Osteocyte (in vitro differentiated cells): ENCODE results near the gene RAPGEF5. TPM values are rescaled to one million over a fixed set of nuclear protein-coding genes. Genes with fewer than 3 reads are reported as not detected.

Experiments
- DNase-seq: peaks from one replicate; pipeline ENCODE4 v3.0.0; 2021; ENCODE audit warnings: mixed read lengths; ENCODE audit not compliant: unreplicated experiment; ENCODE audit errors: extremely low spot score
- H3K27ac Mint-ChIP-seq: one replicate; pipeline ENCODE4 v1.8.0; 2021; ENCODE audit warnings: mild to moderate bottlenecking, mixed read lengths; ENCODE audit not compliant: unreplicated experiment
- H3K27me3 Mint-ChIP-seq: one replicate; pipeline ENCODE4 v1.8.0; 2021; ENCODE audit warnings: mixed read lengths; ENCODE audit not compliant: unreplicated experiment
- H3K36me3 Mint-ChIP-seq: one replicate; pipeline ENCODE4 v1.8.0; 2021; ENCODE audit warnings: mixed read lengths; ENCODE audit not compliant: unreplicated experiment
- H3K4me1 Mint-ChIP-seq: one replicate; pipeline ENCODE4 v1.8.0; 2021; ENCODE audit warnings: mixed read lengths; ENCODE audit not compliant: unreplicated experiment
- H3K4me3 Mint-ChIP-seq: one replicate; pipeline ENCODE4 v1.8.0; 2021; ENCODE audit warnings: mild to moderate bottlenecking, moderate library complexity, mixed read lengths; ENCODE audit not compliant: unreplicated experiment
- H3K9me3 Mint-ChIP-seq: one replicate; pipeline ENCODE4 v1.8.0; 2021; ENCODE audit warnings: mixed read lengths; ENCODE audit not compliant: unreplicated experiment
- total RNA-seq: library from RNA; stranded (reverse); gene quantifications from 2 replicates; pipeline ENCODE4 v1.2.1, GENCODE V29; 2021
- TF ChIP-seq, protein P1 (sequence below): fragments of 200-600 bp; sonication (generic); IDR thresholded peaks from 2 replicates; pipeline ENCODE4 v1.5.0; 2021; ENCODE audit warnings: antibody characterized with exemption, mild to moderate bottlenecking, moderate library complexity

The RAPGEF5 gene
- total RNA-seq, 1 donor from 2014 or later: 0.27 TPM

DNA sequence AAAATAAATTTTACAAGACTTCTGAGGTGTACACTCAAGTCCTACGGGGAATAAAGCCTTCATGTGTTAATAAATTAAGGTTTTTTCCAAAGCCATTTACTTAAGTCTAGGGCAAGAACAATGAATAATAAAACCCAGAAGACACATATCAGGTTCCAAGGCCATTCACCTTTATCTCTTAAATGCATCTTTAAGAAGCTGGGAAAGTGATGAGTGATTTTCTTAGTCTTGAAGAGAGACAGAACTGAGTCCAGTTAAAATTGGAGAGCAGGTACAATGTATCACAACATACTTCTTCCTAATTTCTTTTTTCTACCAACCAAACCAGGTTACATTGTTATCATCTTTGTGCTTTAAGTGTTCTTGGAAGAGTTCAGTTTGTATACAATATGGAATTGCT lies 189.5 kb downstream of the RAPGEF5 start:
- Mint-ChIP-seq H3K4me3 (no peak overlapping the region), H3K27me3 (no peaks in the 10 kb centered on the region), H3K36me3 (no peaks in the 10 kb centered on the region), H3K9me3 (no peaks in the 10 kb centered on the region), H3K4me1 (no peaks in the 10 kb centered on the region), H3K27ac (no peak overlapping the region)
- TF ChIP-seq, protein P1, sequence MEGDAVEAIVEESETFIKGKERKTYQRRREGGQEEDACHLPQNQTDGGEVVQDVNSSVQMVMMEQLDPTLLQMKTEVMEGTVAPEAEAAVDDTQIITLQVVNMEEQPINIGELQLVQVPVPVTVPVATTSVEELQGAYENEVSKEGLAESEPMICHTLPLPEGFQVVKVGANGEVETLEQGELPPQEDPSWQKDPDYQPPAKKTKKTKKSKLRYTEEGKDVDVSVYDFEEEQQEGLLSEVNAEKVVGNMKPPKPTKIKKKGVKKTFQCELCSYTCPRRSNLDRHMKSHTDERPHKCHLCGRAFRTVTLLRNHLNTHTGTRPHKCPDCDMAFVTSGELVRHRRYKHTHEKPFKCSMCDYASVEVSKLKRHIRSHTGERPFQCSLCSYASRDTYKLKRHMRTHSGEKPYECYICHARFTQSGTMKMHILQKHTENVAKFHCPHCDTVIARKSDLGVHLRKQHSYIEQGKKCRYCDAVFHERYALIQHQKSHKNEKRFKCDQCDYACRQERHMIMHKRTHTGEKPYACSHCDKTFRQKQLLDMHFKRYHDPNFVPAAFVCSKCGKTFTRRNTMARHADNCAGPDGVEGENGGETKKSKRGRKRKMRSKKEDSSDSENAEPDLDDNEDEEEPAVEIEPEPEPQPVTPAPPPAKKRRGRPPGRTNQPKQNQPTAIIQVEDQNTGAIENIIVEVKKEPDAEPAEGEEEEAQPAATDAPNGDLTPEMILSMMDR: no peak
- DNase-seq: no peak

DNA sequence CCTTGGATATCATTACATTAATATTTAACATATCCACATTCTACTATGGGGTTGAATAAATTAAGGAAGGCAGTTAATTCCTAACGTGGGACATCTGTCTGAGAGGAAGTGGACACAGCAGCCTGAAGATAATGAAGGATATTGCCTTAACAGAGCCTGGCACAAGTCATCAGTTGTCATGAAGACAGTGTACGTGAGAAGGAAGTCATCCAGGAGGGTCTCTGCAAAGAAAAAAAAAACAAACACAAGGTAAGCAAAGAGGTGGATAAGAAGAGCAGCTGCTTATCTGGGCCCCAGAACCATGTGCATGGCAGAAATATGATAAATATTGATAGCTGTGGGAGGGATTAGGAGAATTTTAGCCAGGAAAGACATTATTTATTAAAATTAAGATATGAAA lies 190.0 kb downstream of the RAPGEF5 start:
- H3K4me3 Mint-ChIP-seq: no peak overlapping the region
- H3K27ac Mint-ChIP-seq: no peak overlapping the region
- DNase-seq: no peak
- H3K9me3 Mint-ChIP-seq: no peaks in the 10 kb centered on the region
- no peaks in the 10 kb centered on the region for H3K27me3 Mint-ChIP-seq
- TF ChIP-seq, protein P1: no peak
- H3K4me1 Mint-ChIP-seq: no peaks in the 10 kb centered on the region
- no peaks in the 10 kb centered on the region for H3K36me3 Mint-ChIP-seq

DNA sequence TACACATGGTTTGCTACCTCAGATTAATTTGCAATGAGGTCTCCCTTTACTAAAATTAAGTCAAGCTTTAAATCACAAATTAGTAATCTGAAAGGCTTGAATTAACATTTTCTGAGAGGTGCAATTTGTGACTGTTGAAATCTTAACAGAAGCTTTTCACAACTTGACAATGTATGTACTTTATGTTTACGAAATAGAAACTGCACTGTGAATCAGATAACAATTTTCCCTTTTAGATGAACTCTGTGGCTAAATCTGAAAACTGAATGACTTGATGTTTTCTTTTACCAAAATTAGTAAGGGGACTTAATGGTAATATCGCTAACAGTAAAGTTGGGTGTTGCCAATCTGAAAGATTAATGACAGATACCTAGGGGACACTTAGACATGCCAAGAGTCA lies 197.6 kb downstream of the RAPGEF5 start:
- Mint-ChIP-seq H3K4me1 (no peaks in the 10 kb centered on the region), H3K4me3 (no peak overlapping the region), H3K36me3 (no peaks in the 10 kb centered on the region), H3K9me3 (no peaks in the 10 kb centered on the region), H3K27me3 (no peaks in the 10 kb centered on the region), H3K27ac (no peak overlapping the region)
- no peak for DNase-seq
- TF ChIP-seq, protein P1: no peak

DNA sequence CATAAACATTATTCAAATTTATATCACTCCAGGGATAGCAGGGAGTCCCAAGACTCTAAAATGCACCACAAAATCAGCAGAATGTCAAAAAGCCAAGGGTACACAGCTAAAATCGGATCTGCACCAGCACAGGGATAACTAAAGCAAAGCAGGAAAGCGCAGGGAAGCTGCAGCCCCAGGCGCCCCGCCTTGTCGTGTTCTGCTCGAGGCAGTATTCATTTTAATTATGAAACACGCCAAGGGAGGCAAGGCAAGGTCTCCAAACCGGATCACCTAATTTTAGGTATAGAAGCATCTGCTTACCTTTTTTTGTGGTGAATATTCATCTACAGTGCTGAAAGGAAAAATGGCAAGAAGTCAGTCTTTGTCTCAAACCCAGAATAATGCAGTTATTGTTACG lies 199.4 kb downstream of the RAPGEF5 start:
- Mint-ChIP-seq H3K27ac (no peak overlapping the region), H3K4me3 (no peak overlapping the region), H3K4me1 (no peaks in the 10 kb centered on the region), H3K27me3 (no peaks in the 10 kb centered on the region), H3K36me3 (no peaks in the 10 kb centered on the region), H3K9me3 (no peaks in the 10 kb centered on the region)
- TF ChIP-seq, protein P1: no peak
- no peak for DNase-seq

DNA sequence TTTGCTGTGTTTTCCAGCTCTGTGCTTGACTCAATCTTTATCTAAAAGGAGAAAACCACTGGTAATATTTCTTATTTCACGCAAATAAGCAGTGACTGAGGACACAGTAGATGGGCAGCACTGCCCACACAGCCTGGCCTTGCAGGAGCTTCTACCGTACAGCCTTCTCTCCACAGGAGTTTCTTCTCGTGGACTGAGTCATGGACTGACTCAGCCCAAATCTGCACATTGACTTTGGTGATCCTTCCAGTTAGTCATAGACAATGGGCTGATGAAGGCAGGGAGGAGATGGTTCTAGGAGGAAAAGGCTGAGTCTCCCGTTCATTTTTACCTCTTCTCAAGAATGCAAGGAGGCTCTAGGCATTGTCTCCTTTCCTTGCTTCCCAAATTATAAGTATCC lies 200.7 kb downstream of the RAPGEF5 start:
- Mint-ChIP-seq H3K9me3 (no peaks in the 10 kb centered on the region), H3K27ac (no peak overlapping the region), H3K36me3 (no peaks in the 10 kb centered on the region), H3K27me3 (no peaks in the 10 kb centered on the region), H3K4me1 (no peaks in the 10 kb centered on the region), H3K4me3 (no peak overlapping the region)
- TF ChIP-seq, protein P1: no peak
- DNase-seq: no peak
